DMS53 treated with DMSO at 0.1 percent for 48 hours (cell line): Measurements from ENCODE around the gene FAM221B.

Experiments
- DNase-seq: peaks from one replicate; lab custom pipeline; 2025; ENCODE audit not compliant: unreplicated experiment; lab: John Stamatoyannopoulos, UW

Gene FAM221B

GRCh38 chr9:35847792-35848572 is 19.4 kb upstream of the FAM221B start:
- DNase-seq, result no peak

- DNase-seq, result no peak
Measured at GRCh38 chr9:35845824-35846771, 17.6 kb upstream of the FAM221B start.

GRCh38 chr9:35844628-35845270 is 16.2 kb upstream of the FAM221B start:
- DNase-seq, result no peak

- DNase-seq, result no peak
Measured at GRCh38 chr9:35842795-35843194, 14.3 kb upstream of the FAM221B start.

- DNase-seq, result no peak
Measured at GRCh38 chr9:35842020-35842745, 13.7 kb upstream of the FAM221B start.

GRCh38 chr9:35841645-35841900 is 13.0 kb upstream of the FAM221B start:
- no peak for DNase-seq

GRCh38 chr9:35840881-35841644 is 12.5 kb upstream of the FAM221B start:
- no peak for DNase-seq

GRCh38 chr9:35839926-35840325 is 11.4 kb upstream of the FAM221B start:
- DNase-seq, result no peak

GRCh38 chr9:35836595-35836994 is 8.1 kb upstream of the FAM221B start:
- no peak for DNase-seq

GRCh38 chr9:35835766-35836165 is 7.2 kb upstream of the FAM221B start:
- no peak for DNase-seq

- no peak for DNase-seq
Measured at GRCh38 chr9:35835216-35835632, 6.7 kb upstream of the FAM221B start.

- DNase-seq, result no peak
Measured at GRCh38 chr9:35834260-35835215, 6.0 kb upstream of the FAM221B start.

- no peak for DNase-seq
Measured at GRCh38 chr9:35832814-35833213, 4.3 kb upstream of the FAM221B start.

- no peak for DNase-seq
Measured at GRCh38 chr9:35831040-35831439, 2.5 kb upstream of the FAM221B start.

GRCh38 chr9:35829764-35830096 is 1.2 kb upstream of the FAM221B start:
- DNase-seq, result no peak

- DNase-seq, result peak; percentile 54
Measured at GRCh38 chr9:35829084-35829763, 692 bp upstream of the FAM221B start, which contains the start of gene TMEM8B. TMEM8B (plus strand) TSS chr9:35829228; CDS start chr9:35829448, 220 bp downstream.

GRCh38 chr9:35827486-35827885 is 1.0 kb downstream of the FAM221B start:
- no peak for DNase-seq

GRCh38 chr9:35826071-35826701 is 2.3 kb downstream of the FAM221B start:
- DNase-seq, result peak; percentile 24
